GM20431 (cell line): ENCODE data around the gene TNRC18.
"Not testable (repeated sequence)": the region's sequence is repeated elsewhere in the genome, so short reads cannot be mapped to it uniquely, and the experiment has no call there.

ENCODE experiments used
- in situ Hi-C: fragments of 300-500 bp; cut with MseI, MboI; formaldehyde crosslinking; loops from one replicate; pipeline ENCODE4 v1.15.0; 2020; ENCODE audit warnings: low sequenced_read_pairs; ENCODE audit not compliant: unreplicated experiment

The TNRC18 gene

DNA sequence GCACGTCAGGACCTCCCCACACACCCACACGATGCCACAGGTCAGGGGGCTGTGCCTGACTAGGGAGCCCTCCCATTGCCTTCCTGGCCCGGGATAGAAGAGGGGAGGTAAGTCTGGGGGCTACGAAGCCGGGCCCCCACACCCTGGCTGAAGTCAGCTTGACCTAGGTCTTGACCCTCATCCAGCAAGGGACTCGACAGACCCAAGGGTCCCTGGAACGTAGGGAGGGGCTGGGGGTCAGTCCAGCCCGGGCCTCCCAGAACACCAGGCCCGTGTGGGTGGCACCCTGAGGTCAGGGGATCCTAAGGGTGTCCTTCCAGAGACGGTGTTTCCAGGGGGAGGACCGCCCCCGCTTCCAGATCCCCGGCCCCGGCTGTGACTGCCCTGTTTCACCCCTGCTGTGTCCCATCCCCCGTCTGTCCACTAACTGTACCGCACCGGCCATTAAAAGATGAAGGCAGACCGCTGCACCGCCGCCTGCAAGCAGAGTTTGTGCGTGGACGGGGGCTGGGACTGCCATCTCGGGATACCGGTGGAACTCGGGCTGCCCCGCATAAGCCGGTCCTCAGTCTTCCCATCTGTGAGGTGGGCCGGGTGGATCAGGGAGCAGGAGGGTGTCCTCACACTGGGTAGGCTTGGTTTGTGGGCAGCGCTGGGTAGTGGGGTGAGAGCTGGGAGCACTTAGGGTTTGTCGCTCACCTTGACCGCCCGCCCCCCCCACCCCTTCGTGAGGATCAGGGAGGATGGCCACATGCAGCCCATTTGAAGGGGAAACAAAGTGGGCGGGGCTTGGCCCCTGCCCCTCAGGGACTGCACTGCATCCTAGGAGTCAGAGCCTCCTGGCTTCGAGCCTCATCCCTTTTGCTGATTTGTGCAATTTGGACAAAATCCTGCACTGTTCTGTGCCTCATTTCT lies 119.8 kb downstream of the TNRC18 start:
- in situ Hi-C loops = no loop called here

GRCh38 chr7:5303061-5303460 lies 120.6 kb downstream of the TNRC18 start:
- in situ Hi-C loops = no loop called here

GRCh38 chr7:5302577-5302976 lies 121.1 kb downstream of the TNRC18 start:
- in situ Hi-C loops = no loop called here

GRCh38 chr7:5300366-5300765 lies 123.3 kb downstream of the TNRC18 start:
- in situ Hi-C loops = no loop called here

GRCh38 chr7:5296611-5297226 lies 126.9 kb downstream of the TNRC18 start:
- in situ Hi-C loops = no loop called here

DNA sequence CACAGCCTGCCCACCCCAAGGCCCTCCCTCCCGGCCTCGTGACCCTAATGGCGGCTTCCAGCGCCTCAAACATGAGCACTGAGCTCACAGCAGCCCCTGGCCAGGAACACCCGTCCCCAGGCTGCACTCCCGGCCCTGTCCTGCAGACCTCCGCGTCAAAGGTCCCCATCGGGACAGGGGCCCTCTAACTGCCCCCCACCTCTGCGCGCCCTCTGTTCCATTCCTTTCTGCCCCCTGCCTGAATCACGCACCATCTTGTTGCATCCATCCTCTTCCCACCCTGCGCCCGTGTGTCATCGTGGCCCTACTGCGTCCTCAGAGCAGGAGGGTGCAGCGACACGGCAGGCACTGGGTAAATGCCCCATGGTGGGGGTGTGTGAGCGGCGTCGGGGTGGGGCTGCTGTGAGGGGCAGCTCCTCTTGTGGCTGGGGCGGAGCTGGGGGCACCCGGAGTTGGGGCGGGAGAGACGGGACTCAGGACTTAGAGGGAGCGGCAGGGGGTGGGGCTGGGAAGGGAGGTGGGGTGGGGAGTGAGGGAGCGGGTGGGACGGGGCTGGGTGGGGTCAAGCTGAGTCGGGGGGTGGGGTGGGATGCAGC lies 127.5 kb downstream of the TNRC18 start:
- in situ Hi-C loops = no loop called here

DNA sequence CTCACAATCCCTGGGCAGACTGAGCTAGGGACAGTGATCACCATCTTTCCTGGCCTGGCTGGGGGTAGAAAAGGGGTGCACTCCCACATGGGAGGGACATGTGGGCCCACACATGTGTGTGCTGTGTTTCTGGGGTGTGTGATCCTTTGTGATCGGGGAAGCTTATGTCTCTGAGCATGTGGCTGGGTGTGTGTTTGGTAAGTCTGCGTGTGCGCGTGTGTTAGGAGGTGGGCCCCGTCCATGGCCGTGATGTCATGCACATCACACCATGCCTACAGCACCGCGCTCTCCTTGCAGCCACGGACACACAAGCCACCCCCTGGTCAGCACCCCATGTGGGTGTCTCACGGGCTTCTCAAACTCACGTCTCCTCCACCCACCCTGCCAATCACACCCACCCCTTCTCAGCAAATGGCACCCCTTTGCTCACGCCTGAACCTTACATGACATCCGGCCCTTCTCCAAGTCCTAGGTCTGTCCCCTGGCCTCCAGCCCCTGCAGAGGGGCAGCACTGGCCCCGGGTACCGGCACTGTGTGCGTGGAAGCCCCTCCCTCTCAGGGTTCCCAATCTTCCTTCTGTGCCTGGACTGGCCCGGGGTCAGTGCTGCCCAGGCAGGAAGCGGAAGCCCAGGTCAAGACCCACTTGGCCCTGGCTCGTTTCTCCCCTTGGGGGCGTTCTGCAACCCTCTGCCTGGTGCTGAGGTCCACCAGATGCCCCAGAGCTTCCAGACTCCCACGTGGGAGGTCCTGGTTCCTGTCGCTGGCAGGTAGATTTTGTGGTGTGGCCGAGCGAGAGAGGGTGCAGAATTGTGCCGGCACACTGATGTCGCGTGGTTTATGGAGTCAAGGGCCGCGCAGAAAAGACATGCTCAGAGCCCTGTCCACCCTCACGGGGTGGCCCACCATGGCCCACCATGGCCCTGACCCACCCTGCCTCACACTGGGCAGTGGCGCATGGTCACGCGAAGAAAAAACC lies 128.3 kb downstream of the TNRC18 start:
- in situ Hi-C loops = no loop called here

GRCh38 chr7:5294169-5294987 lies 129.3 kb downstream of the TNRC18 start:
- in situ Hi-C loops = no loop called here

DNA sequence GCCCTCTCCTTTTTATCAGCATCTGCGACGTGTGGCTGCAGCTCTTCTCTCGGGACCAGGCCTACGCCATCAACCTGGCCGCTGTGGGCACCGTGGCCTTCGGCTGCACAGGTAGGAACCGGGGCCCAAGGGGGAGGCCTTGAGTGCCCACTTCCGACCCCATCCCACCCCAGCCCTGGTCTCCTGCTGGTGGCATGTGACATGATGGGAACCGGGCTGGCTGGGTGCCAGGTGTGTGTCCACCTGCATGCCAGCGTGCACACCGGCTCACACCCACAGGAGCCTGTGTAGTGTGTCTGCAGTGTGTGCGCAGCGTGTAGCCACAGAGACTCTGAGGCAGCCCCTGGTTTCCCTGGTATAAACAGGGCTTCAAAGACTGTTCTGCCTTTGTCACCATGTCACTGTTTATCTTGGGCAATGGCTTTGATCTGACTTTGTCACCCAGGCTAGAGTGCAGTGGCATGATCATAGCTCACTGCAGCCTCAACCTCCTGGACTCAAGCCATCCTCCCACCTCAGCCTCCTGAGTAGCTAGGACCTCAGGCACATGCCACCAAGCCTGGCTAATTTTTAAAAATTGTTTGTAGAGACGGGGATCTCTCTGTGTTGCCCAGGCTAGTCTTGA lies 131.8 kb downstream of the TNRC18 start:
- in situ Hi-C loops = not testable (repeated sequence)

DNA sequence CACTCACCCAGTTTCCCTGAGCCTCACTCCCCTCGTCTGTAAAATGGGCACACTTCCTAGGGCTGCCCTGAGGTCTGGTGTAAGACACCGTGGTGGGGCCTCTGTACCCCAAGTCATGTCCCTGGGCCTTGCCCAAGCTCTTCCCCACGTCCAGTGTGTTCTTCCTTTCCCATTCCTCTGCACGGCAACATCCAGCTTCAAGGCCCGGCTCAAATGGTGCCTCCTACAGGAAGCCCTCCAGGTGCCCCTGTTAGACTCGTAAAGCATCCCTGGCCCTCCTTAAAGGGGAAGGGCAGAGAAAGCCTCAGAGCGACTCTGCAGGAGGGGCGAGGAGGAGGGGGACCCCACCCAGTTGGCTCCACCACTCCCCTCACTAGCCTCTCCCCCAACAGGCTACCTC lies 132.3 kb downstream of the TNRC18 start:
- in situ Hi-C loops = no loop called here

- in situ Hi-C loops = no loop called here
Observed at GRCh38 chr7:5289355-5289754, 134.3 kb downstream of the TNRC18 start.

DNA sequence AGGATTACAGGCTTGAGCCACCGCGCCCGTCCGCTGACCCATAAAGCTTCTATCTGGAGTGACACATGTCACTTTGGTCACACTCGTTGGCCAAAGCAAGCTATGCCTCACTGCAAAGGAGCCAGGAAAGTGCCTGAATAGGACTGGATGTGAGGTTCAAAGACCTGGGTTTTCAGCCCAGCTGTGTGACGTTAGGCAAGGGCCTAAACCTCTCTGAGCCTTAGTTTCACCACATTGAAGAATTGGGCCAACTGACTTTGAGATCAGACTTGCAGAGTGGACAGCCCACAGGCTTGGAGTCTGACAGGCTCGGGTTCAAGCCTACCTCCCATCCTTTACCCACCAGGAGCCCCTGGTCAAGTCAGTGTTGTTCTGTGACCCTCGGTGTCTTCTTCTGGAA lies 135.1 kb downstream of the TNRC18 start:
- in situ Hi-C loops = not testable (repeated sequence)

- in situ Hi-C loops = no loop called here
Observed at GRCh38 chr7:5287802-5288201, 135.8 kb downstream of the TNRC18 start.

GRCh38 chr7:5287373-5287772 lies 136.3 kb downstream of the TNRC18 start:
- in situ Hi-C loops = not testable (repeated sequence)

- in situ Hi-C loops = no loop called here
Observed at GRCh38 chr7:5286933-5287332, 136.7 kb downstream of the TNRC18 start.

DNA sequence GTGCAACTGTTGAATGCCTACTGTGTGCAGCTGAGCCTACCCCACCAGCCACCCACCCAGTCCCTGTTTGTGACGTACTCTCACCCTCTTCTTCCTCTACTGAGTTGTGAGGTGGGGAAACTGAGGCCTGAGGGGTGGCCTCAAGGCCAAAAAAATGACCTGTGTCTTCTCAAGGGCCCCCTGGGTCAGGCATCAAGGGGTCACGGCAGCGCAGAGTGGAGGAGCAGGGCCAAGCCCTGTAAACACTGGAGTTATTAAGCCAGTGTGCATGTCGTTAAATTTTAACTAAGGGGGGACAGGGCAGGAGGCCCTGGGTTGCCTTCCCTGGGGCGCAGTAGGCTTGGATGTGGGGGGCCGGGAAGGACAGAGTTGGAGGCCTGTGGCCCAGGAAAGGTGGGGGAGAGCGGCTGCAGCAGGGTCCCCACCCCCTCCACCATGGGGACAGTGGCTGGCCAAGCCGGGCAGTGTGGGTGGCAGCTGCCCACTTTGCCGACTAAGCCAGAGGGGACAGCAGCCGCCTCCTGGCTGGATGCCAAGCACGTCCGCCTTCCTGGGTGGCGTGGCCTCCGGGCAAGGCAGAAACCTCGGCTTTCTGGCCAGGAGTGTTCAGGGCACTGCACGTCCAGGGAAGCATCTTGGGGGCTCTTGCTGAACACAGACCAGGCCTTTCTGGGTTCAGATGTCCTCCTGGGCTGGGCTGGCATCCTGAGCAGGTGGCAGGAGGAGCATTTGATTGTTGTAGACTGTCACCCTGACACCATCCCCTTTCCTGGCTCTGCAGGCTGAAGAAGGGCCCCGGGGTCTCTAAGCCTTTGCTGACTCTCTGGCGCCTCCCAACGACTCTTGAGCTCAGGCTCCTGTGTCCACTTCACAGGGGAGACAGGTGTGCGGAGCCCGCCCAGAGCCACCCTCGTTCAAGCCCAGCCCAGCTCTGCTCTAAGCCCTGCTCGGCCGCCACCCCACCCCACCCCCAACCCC lies 139.0 kb downstream of the TNRC18 start:
- in situ Hi-C loops = no loop called here

DNA sequence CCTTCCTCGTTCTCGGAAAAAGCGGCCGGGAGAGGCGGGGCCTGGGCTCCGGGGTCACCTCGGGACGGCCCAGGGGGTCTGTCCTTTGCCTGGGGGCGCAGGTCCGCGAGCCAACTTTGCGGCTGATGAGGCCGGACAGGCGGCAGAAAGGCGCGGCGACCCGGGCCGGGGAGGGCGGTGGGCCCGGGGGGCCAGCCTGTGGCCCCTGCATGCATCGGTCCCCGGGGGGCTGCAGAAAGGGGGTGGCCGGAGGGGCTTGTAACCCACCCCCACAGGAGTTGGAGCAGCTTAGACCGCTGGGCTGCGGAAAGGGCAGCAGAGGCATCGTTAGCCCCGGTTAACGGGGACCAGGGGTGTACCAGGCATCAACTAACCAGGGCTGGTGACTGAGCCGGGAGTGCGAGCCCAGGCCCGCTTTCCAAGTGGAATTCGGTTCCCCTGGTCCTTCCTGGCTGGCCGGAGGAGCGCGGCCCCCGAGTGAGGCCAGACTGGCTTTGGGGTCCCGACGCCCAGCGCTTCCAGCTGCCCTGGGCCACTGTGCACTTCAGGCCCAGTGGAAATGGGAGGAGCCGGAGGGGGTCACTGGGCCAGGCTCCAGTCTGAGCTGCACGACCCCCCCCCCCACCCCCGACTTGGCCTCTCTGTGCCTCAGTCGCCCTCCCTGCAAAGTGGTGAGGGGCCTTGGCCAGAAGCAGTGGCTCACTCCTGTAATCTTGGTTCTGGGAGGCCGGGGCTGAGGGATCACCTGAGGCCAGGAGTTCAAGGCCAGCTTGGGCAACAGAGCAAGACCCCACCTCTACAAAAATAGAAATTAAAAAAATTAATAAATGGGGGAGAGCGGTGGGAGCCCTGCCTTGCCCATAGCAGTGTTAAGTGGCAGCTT lies 140.0 kb downstream of the TNRC18 start:
- in situ Hi-C loops = no loop called here
